Stimulated activated memory B cell treated with anti-CD40 and anti-IgM and Interleukin-4, amounts not matched to agents 10 μg/mL and 1 μg/mL and 100 μg/mL, for 72 hours (primary cell): ENCODE measurements around the gene ZBTB16.

Experiments used
- ATAC-seq: fragments of 150-1000 bp; cut with Tn5 transposase; 2 replicates; pipeline ENCODE4 v1.10.0; 2021
- H3K27ac Mint-ChIP-seq: one replicate; pipeline ENCODE4 v1.8.0; 2022; ENCODE audit warnings: mild to moderate bottlenecking, mixed read lengths
- H3K27me3 Mint-ChIP-seq: one replicate; pipeline ENCODE4 v1.8.0; 2022; ENCODE audit warnings: mixed read lengths
- H3K36me3 Mint-ChIP-seq: one replicate; pipeline ENCODE4 v1.8.0; 2022; ENCODE audit warnings: mixed read lengths
- H3K4me1 Mint-ChIP-seq: one replicate; pipeline ENCODE4 v1.8.0; 2022; ENCODE audit warnings: mixed read lengths
- H3K4me3 Mint-ChIP-seq: one replicate; pipeline ENCODE4 v1.8.0; 2022; ENCODE audit warnings: mild to moderate bottlenecking, moderate library complexity, mixed read lengths
- H3K9me3 Mint-ChIP-seq: one replicate; pipeline ENCODE4 v1.8.0; 2022; ENCODE audit warnings: mixed read lengths

The ZBTB16 gene

DNA sequence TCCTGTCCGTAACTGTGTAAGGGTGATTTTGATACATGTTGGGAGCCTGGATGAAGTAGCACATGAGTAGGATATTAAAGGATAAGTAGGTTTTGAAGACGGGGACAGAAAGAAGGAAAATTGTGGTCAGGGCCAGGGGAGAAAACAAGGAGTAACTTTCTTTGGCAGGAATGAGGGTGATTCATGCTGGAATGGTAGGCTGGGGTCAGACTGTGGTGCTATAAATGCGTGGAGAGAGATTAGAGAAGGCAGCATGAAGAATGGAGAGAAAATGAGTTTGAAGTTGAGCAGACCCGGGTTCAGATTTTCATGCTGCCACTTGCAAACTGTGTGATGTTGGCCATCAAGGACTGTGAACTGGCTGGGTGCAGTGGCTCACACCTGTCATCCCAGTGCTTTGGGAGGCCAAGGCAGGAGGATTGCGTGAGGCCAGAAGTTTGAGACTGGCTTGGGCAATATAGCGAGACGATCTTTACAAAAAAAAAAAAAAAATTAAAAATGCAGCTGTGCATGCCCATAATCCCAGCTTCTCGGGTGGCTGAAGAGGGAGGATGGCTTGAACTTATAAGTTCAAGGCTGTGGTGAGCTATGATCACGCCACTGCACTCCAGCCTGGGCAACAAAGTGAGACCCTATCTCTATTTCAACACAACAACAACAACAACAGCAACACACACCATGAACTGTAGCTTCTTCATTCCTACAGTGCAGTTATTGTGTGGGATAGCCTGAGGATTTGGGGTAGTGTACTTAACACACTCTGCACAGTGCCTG is 22.3 kb downstream of the ZBTB16 start:
- peaks cover 40% of the 10 kb centered on the region for H3K4me1 Mint-ChIP-seq
- H3K4me3 Mint-ChIP-seq = no peak overlapping the region
- no peaks in the 10 kb centered on the region for H3K9me3 Mint-ChIP-seq
- peaks cover 63% of the 10 kb centered on the region for H3K27me3 Mint-ChIP-seq
- H3K27ac Mint-ChIP-seq = no peak overlapping the region
- ATAC-seq = no peak
- H3K36me3 Mint-ChIP-seq = no peaks in the 10 kb centered on the region

DNA sequence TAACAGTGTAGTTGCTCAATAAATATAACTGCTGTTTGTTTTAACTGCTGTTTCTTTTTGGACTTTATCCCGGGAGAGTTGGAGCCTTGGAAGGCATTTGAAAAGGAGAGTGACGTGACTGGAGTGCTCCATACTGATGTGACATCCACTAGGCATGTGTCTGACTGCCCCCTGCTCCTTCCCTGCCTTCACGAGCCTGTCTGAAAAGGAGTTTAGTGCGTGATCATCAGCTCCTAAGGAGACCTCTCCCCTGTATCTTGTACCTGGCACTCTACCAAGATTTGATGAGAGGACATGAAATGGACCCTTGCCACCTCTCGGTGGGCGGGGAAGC is 22.9 kb downstream of the ZBTB16 start:
- Mint-ChIP-seq H3K27ac (no peak overlapping the region), H3K36me3 (no peaks in the 10 kb centered on the region), H3K9me3 (no peaks in the 10 kb centered on the region), H3K27me3 (peaks cover 63% of the 10 kb centered on the region), H3K4me1 (peaks cover 34% of the 10 kb centered on the region), H3K4me3 (no peak overlapping the region)
- ATAC-seq = no peak

DNA sequence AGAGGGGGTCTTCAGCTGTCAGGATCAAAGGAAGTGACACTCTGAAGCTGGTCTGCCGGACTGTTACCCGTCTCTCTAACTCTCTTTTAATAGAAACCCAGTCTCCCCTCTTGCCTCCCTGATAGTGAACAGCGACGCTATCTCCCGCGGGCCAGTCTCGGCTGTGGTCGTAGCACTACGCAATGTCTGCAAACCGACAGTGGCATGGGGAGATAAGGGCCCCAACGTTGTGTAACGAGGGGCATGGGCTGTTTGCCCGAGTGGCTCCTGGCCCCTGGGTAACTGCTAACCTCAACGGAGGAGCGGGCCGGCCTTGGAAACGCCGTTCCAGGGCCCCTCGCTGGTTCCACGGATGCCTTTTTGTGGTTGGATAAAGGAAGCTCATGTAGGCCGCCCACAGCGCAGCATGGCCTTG is 23.3 kb downstream of the ZBTB16 start:
- Mint-ChIP-seq H3K36me3 (no peaks in the 10 kb centered on the region), H3K27ac (no peak overlapping the region), H3K27me3 (peaks cover 63% of the 10 kb centered on the region), H3K9me3 (no peaks in the 10 kb centered on the region), H3K4me1 (peaks cover 30% of the 10 kb centered on the region), H3K4me3 (no peak overlapping the region)
- ATAC-seq = no peak

DNA sequence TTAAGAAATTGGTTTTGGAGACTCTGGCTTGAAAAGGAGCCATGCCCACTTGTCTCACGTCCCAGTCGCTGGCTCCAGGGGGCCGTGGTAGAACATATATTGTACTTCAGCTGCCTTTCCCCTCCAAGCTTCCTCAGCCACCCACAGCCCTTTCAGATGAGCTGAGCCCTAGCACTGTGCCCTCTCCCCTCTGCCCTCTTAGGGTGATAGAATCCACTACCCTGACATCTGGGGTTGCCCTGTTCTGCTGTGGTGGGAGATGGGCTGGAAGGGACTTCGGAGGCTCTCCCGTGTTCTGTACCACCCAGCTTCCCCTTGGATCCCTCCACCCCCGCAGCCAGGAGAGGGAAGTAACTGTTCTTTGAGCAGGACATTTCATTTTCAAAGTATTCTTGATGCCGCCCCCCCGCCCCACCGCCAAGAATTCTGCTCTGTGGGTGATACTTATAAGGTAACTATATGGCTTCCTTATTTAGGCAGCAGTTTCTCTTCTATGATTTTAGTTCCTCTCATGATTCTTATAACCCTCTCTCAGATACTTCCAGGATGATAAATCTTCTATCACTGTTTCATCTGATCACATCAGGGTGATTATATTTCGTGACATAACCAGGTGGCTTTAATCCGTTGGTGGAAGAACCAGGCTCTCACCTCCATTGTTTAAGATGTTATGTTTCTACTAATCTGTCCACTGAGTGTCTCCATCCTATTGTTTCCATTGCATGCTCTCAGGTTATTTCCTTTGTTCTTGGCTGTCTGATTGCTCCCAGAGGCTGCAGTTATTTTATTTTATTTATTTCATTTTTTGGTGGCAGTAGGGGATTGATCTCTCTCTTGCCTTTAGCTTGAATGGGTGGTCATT is 24.1 kb downstream of the ZBTB16 start:
- no peak overlapping the region for H3K4me3 Mint-ChIP-seq
- ATAC-seq = no peak
- no peak overlapping the region for H3K27ac Mint-ChIP-seq
- no peaks in the 10 kb centered on the region for H3K36me3 Mint-ChIP-seq
- peaks cover 60% of the 10 kb centered on the region for H3K27me3 Mint-ChIP-seq
- H3K9me3 Mint-ChIP-seq = no peaks in the 10 kb centered on the region
- peaks cover 22% of the 10 kb centered on the region for H3K4me1 Mint-ChIP-seq

DNA sequence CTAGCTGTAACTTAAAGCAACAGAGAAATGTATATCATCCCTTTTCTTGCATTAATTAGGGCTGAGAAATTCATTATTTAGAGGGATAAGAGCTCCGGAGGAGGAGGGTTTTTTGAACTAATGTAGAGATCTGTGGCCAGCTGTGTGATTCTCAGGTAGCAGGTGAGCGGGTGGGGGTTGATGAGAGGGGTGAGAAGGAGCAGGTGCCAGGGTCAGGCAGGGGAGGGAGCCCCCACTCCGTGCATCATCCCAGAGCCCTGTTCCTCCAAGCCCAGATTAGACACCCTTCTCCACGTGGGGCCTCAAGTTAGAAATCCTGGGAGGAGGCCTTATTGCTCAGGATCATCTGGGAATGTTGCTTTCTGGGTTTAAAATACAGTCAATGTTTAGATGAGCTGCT is 24.9 kb downstream of the ZBTB16 start:
- ATAC-seq = no peak
- Mint-ChIP-seq H3K4me1 (peaks cover 19% of the 10 kb centered on the region), H3K27me3 (peaks cover 52% of the 10 kb centered on the region), H3K27ac (no peak overlapping the region), H3K4me3 (no peak overlapping the region), H3K36me3 (no peaks in the 10 kb centered on the region), H3K9me3 (no peaks in the 10 kb centered on the region)

DNA sequence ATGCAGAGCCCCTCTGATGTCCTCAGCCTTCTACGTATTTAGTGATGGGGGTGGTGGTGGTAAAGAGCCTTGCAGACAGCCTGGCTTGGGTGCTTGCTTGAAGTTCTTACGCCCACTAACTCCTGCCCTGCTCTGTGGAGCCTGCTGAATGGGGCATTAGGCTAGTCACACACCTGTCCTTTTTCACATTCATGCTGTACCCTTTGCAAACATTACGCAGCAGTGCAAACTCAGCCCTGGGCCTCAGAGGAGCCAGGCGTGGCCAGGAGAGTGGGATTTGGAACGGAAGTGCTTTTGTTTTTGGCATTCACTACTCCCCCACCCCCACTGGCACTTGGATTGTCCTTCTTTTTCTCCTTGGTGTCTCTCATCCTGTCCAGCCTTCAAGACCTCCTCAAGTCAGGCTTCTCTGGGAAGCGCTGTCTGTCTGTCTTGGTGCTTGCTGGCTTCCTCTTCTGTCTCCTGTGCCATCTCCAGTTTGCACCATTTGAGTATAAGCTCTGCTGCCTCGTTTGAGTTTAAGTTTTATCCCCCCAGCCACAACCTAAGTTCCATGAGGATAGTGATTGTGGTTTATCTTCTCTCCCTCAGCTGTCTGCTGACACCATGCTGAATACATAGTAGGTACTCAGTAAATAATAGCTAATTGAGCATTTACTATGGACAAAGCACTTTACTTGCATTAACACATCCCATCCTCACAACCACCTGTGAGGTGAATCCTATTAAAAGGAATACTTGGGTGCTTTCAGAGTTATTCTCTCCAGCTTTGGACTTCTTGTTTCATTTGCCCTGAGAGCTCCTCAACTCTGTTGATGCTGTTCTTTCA is 26.7 kb downstream of the ZBTB16 start:
- Mint-ChIP-seq H3K4me3 (no peak overlapping the region), H3K9me3 (no peaks in the 10 kb centered on the region), H3K27me3 (peaks cover 47% of the 10 kb centered on the region), H3K36me3 (no peaks in the 10 kb centered on the region), H3K27ac (no peak overlapping the region), H3K4me1 (peaks cover 9% of the 10 kb centered on the region)
- no peak for ATAC-seq

DNA sequence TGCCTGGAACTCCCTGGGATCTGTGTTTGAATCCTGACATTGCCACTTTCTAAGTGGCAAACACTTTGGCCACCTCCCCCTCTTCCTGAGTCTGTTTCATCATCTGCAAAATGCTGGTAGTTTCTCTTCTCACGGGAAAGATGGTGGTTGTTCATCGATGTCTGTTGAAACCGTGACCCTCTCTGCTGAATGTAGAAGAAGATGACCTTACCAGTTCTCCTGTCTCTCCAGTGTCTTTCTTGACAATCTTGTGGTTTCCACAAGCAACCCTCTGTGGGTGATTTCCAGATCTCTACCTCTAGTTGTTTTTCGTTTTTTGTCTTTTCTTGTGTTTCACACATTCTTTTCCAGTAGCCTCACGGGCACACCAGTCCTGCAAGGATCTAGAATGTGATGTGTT is 27.5 kb downstream of the ZBTB16 start:
- H3K36me3 Mint-ChIP-seq = no peaks in the 10 kb centered on the region
- ATAC-seq = no peak
- H3K27me3 Mint-ChIP-seq = peaks cover 46% of the 10 kb centered on the region
- peaks cover 9% of the 10 kb centered on the region for H3K4me1 Mint-ChIP-seq
- H3K9me3 Mint-ChIP-seq = no peaks in the 10 kb centered on the region
- H3K4me3 Mint-ChIP-seq = no peak overlapping the region
- H3K27ac Mint-ChIP-seq = no peak overlapping the region

DNA sequence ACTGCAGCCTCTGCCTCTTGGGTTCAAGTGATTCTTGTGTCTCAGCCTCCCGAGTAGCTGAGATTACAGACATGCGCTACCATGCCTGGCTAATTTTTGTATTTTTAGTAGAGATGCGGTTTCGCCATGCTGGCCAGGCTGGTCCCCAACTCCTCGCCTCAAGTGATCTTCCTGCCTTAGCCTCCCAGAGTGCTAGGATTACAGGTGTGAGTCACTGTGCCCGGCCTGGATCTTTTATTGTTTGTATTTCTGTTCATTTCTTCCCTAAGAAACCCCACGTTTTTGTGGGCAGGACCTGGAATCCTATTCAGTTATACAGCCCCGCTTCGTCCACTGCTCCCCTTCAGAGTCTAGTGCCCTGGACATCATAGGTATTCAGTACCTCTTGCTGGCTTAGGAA is 28.7 kb downstream of the ZBTB16 start:
- no peak for ATAC-seq
- Mint-ChIP-seq H3K9me3 (no peaks in the 10 kb centered on the region), H3K27ac (no peak overlapping the region), H3K27me3 (peaks cover 46% of the 10 kb centered on the region), H3K4me3 (no peak overlapping the region), H3K4me1 (peaks cover 8% of the 10 kb centered on the region), H3K36me3 (no peaks in the 10 kb centered on the region)

DNA sequence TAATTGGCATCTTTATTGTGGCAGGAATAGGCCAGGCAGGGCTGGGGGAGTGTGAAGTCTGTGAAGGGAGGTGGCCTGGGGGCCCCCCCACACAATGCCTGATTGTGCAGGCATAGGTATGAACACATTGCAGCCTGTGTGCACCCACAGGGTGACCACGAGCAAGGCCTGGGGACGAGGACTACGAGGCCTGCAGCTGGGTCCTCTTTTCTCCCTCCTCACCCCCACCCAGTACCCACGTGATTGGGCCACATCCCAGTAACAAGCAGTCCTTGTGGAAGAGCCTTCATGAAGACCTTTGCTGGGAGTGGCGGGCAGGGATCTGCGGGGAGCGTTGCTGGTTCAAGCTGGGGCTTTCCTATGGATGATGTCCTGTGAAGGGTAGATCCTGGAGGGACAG is 29.3 kb downstream of the ZBTB16 start:
- Mint-ChIP-seq H3K4me1 (peaks cover 2% of the 10 kb centered on the region), H3K4me3 (no peak overlapping the region), H3K27me3 (peaks cover 41% of the 10 kb centered on the region), H3K9me3 (no peaks in the 10 kb centered on the region), H3K36me3 (no peaks in the 10 kb centered on the region), H3K27ac (no peak overlapping the region)
- ATAC-seq = no peak

DNA sequence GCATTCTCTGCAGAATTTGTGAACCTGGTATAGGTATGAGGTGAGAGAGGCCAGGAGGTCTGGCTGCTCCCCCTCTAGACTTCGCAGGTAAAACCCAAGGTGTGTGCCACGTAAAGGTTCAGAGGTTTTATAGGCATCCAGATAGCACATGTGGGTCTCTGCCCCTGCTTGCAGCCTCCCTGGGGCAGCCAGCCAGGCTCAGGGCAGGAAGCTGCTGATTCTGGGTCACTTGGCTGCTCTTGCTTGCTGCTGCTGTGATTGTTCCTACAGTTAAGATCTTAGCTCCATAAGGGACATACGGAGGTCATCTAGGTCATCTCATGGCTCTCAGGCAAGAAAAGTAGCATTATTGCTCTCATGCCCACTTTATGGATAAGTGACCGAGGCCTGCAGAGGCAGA is 30.2 kb downstream of the ZBTB16 start:
- no peak overlapping the region for H3K4me3 Mint-ChIP-seq
- no peak for ATAC-seq
- H3K4me1 Mint-ChIP-seq = no peaks in the 10 kb centered on the region
- no peaks in the 10 kb centered on the region for H3K36me3 Mint-ChIP-seq
- H3K27me3 Mint-ChIP-seq = peaks cover 33% of the 10 kb centered on the region
- H3K27ac Mint-ChIP-seq = no peak overlapping the region
- H3K9me3 Mint-ChIP-seq = no peaks in the 10 kb centered on the region

DNA sequence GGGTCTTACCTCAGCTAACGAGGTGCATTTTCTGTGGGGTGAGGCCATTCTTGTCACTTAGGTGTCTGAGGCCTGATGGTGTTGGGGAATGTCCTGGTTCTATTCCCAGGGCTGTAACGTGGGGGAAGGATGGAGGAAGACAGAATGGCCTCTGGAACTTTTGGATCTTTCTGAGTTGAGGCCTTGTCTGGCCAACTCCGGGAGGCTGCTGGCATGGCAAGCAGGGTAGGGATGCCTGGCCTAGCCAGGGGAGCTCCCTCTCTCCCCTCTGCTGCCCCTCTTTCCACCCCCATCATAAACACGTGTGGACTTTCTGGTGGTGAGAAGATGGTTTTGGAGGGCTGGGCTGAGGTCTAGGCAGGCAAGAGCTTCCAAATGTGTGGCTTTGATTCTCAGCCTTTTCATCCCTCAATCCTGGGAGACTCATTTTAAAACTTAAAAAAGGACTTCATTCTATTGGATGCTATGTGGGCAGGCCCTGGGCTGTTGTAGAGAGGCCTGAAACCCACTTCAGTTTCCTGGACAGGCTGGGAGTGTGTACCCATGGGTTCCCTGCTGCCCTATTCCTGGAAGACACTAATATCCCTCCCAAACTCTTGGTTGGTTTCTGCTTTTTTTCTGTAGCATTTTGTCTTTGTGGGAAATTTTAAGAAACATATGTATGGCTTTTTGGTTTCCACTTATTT is 30.9 kb downstream of the ZBTB16 start:
- Mint-ChIP-seq H3K27ac (no peak overlapping the region), H3K4me3 (no peak overlapping the region), H3K36me3 (no peaks in the 10 kb centered on the region), H3K9me3 (no peaks in the 10 kb centered on the region), H3K27me3 (peaks cover 33% of the 10 kb centered on the region), H3K4me1 (no peaks in the 10 kb centered on the region)
- no peak for ATAC-seq

DNA sequence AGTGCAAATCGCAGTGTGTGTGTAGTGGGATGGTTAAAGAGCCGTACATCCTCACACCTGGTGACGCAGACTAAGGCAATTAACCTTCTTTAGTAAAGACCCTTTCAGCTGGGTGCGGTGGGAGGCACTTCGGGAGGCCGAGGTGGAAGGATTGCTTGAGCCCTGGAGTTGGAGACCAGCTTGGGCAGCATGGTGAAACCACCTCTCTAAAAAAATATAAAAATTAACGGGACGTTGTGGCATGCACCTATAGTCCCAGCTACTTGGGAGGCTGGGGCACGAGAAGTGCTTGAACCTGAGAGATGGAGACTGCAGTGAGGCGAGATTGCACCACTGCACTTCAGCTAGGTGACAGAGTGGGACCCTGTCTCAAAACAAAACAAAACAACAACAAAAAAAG is 31.5 kb downstream of the ZBTB16 start:
- Mint-ChIP-seq H3K27ac (no peak overlapping the region), H3K36me3 (no peaks in the 10 kb centered on the region), H3K9me3 (no peaks in the 10 kb centered on the region), H3K4me1 (no peaks in the 10 kb centered on the region), H3K27me3 (peaks cover 33% of the 10 kb centered on the region), H3K4me3 (no peak overlapping the region)
- no peak for ATAC-seq

DNA sequence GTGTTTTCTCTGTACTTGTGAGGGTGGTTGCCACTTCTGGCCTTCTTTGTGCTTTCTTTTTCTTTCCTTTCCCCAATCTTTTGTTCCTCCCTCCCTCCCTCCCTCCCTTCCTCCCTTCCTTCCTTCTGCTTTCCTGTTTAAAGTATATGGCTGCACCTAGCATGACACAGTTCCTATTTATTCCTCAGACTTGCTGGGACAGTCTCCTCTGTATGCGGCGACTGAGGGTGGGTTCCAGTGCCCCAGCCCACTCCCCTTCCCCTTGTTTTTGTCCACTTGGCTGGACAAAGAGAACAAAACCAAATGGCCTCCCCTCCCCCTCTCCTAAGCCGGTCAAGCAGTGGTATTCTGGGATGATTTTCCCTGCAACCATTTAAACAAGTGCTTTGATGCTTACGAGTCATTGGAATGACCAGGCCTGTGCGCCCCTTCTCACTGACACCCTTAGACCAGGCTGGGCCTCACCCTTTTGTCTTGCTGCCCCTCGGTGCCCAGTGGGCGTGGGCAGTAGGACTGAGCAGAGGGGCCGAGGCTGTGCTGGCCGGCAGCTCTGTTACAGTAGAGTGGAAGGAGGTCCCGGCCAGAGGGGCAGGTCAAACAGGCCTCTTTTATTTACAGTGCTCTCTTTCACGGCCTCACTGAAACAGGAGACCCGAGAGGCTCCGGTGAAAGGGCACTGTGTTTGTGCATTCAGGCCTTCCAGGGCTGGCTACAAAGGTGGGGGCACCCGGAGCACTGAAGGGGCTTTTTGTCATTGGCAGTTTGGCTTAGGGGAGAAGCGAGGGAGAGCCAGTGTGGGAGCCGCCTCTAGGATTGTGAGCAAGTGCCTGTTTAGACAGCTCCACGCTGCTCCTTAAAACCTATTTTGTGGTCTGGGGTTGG is 32.2 kb downstream of the ZBTB16 start:
- Mint-ChIP-seq H3K27ac (no peak overlapping the region), H3K4me1 (no peaks in the 10 kb centered on the region), H3K27me3 (peaks cover 33% of the 10 kb centered on the region), H3K9me3 (no peaks in the 10 kb centered on the region), H3K36me3 (no peaks in the 10 kb centered on the region), H3K4me3 (no peak overlapping the region)
- ATAC-seq = no peak

DNA sequence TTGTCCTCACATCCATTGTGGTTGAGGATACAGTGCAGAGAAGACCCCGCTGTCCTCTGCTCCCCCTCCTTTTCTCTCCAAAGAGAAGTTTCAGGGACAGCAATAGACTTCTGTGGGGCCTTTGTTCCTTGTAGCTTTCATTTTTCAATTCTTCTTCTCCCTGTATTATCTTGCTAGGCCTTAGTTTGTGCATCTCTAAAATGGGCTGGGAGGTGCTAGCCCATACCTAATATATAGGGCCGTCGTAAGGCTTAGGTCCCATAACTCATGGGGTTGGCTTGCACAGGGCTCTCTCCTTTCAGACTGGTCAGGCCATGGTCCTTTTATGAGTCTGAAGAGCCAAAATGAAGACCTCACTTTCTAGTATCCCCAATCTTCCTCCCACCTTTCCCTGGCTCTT is 33.0 kb downstream of the ZBTB16 start:
- H3K27me3 Mint-ChIP-seq = peaks cover 26% of the 10 kb centered on the region
- no peaks in the 10 kb centered on the region for H3K36me3 Mint-ChIP-seq
- no peak overlapping the region for H3K4me3 Mint-ChIP-seq
- no peak overlapping the region for H3K27ac Mint-ChIP-seq
- no peaks in the 10 kb centered on the region for H3K4me1 Mint-ChIP-seq
- no peak for ATAC-seq
- H3K9me3 Mint-ChIP-seq = no peaks in the 10 kb centered on the region
